GM12872 (cell line): ENCODE measurements around the gene FBXW8.

Experiments used
- TF ChIP-seq, protein P1 (sequence below): IDR thresholded peaks from 3 replicates; pipeline ENCODE4 v1.5.1; 2011; ENCODE audit warnings: low read depth, mild to moderate bottlenecking, low read length, moderate library complexity; ENCODE audit not compliant: insufficient read depth

The FBXW8 gene

DNA sequence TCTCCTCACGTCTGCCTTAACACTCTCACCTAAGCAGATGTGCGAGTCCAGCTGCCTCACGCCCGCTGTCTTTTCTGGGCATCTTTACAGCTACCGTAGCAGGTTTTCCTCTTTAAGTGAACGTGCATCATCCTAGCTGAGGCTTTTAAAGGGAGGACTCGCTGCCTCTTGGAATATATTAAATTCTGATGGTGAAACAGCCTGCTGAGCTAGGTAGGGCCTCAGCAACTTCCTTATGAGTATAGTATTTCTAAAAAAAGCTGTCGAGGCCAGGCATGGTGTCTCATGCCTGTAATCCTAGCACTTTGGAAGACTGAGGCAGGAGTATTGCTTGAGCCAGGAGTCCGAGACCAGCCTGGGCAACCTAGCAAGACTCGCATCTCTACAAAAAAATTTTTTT is 156.3 kb downstream of the FBXW8 start:
- TF ChIP-seq, protein P1, sequence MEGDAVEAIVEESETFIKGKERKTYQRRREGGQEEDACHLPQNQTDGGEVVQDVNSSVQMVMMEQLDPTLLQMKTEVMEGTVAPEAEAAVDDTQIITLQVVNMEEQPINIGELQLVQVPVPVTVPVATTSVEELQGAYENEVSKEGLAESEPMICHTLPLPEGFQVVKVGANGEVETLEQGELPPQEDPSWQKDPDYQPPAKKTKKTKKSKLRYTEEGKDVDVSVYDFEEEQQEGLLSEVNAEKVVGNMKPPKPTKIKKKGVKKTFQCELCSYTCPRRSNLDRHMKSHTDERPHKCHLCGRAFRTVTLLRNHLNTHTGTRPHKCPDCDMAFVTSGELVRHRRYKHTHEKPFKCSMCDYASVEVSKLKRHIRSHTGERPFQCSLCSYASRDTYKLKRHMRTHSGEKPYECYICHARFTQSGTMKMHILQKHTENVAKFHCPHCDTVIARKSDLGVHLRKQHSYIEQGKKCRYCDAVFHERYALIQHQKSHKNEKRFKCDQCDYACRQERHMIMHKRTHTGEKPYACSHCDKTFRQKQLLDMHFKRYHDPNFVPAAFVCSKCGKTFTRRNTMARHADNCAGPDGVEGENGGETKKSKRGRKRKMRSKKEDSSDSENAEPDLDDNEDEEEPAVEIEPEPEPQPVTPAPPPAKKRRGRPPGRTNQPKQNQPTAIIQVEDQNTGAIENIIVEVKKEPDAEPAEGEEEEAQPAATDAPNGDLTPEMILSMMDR, result no peak

GRCh38 chr12:117067638-117068037 is 156.9 kb downstream of the FBXW8 start:
- TF ChIP-seq, protein P1, result no peak

DNA sequence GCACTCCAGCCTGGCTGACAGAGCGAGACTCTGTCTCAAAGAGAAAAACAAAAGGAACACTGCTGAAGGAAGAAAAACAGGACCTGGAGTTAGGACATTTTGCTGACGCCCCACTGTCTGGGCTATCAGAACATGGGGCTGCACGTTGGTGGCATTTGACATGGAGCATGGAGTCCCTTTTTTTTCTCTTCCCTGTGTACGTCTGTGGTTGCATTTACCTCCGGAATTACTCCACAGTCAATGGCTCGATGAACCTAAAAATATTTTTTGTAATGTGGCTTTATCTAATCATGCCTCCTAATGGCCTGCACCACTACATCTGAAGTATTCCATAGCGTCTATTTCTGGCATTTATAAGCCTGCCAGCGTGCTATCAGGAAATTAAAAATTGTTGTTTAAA is 157.7 kb downstream of the FBXW8 start:
- TF ChIP-seq, protein P1, result no peak

DNA sequence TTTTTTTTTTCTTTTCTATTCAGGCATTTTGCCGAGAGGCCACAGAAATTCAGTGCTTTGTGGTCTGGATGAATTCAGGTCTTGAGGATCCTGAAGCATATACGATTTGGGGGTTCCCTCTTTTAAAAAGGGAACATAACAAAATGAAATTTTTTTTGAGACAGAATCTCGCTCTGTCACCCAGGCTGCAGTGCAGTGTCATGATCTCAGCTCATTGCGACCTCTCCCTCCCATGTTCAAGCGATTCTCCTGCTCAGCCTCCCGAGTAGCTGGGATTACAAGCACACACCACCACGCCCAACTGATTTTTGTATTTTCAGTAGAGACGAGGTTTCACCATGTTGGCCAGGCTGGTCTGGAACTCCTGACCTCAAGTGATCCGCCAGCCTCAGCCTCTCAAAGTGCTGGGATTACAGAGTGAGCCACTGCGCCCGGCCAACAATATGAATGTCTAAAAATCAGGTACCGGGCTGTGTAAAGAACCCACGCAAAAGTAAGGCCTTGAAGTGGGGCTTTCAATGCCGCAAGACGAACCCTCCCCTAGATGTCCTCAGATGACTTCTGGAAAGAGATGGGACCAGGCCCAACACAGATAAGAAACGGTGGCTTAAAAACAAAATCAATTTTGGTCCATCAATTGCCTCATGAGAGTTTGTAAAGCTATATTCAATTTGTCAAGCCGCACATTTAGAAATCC is 158.5 kb downstream of the FBXW8 start:
- TF ChIP-seq, protein P1, result no peak

- TF ChIP-seq, protein P1, result no peak
Observed at GRCh38 chr12:117069926-117070900, 159.5 kb downstream of the FBXW8 start.

DNA sequence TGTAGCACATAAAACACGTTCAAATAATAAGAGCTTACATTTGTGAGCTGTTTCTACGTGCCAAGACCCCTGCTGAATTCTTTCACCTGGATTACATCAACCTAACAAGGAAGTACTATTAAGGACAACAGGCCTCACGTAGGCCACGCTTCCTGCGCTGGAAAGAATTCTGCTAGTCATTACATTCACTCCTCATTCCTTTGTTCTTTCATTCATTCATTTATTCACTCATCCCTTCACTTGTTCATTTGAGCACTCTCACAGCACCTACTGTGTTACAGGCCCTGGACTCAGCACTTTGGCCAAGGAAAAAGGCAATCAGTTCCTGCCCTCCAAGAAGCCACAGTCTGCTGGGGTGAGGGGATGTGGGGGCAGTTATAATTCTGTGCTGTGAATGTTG is 160.3 kb downstream of the FBXW8 start:
- TF ChIP-seq, protein P1, result no peak

DNA sequence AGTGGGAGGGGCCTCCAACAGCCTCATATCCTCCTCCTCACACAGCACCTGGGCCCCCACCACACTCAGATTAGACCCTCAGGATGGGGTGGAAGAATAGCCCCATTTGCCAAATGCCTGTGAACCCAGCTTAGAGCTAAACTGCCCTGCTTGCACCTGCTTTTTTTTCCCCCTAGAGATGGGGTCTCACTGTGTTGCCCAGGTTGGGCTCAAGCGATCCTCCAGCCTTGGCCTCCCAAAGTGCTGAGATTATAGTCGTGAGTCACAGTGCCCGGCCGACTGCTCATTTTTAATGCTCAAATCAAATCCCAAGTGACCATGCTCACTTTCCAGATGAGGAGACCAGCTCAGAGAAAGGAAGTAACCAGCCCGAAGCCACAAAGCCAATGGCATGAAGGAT is 161.4 kb downstream of the FBXW8 start:
- TF ChIP-seq, protein P1, result no peak
